ENCODE results near the gene MRGPRG. TPM values are rescaled to one million over a fixed set of nuclear protein-coding genes. Genes with fewer than 3 reads are reported as not detected.
"Not testable (repeated sequence)": the region's sequence is repeated elsewhere in the genome, so short reads cannot be mapped to it uniquely, and the experiment has no call there.

MRGPRG gene
- total RNA-seq, 1 experiment from 2014 or later: not detected

- H3K9me3 ChIP-seq (ENCODE audit: control insufficient read depth in 1 of 2, insufficient read depth in 1 of 2, low read depth in 1 of 2, low read length in 2 of 2); H2AFZ ChIP-seq (ENCODE audit: low read depth, low read length, poor library complexity, severe bottlenecking); H3K4me2 ChIP-seq (ENCODE audit: low read length); H3K9me2 ChIP-seq (ENCODE audit: insufficient read depth); H3K27ac ChIP-seq (ENCODE audit: low read depth, low read length); H3K4me3 ChIP-seq (replicated peaks in 1 of 2; ENCODE audit: low read depth in 1 of 2, low read length in 2 of 2); DNase-seq (ENCODE audit: low read depth, low spot score); H3K4me1 ChIP-seq (ENCODE audit: control insufficient read depth in 1 of 2, insufficient read depth in 2 of 2, low read length in 2 of 2); H4K20me1 ChIP-seq (ENCODE audit: insufficient read depth); CTCF ChIA-PET; BruUV-seq (replicated peaks); ATAC-seq; POLR2A ChIA-PET; RAD21 ChIA-PET (ENCODE audit: low non-redundant PET in 1 of 2, low total read pairs in 2 of 2, uncharacterized antibody in 2 of 2, unreplicated experiment in 2 of 2); H3K36me3 ChIP-seq (ENCODE audit: control insufficient read depth in 1 of 2, insufficient read depth in 2 of 2, low read length in 2 of 2); H3K9ac ChIP-seq (ENCODE audit: low read length); intact Hi-C loops (cut with micrococcal nuclease); H3K27me3 ChIP-seq (ENCODE audit: insufficient read depth, low read length); H3K79me2 ChIP-seq (ENCODE audit: insufficient read depth, low read length): not testable (repeated sequence)
Observed at GRCh38 chr11:3254773-3255172, 36.2 kb upstream of the MRGPRG start.

DNA sequence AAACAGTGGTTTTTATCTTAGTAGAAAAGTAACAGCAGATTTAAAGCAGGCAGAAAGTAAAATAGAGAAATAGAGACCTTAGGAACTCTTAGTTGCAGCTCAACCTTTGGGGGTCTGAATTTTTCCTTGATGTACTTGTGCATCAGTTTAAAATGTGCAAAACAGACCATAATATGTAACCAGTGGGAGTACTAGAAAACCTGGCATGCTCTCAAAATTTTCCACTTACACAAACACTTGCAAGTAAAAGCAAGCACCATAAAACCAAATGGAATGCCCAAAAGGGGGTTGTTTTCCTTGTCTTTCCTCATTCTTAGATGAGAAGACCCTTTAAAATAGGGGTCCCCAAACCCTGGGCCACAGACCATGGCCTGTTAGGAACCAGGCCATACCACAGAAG is 26.5 kb upstream of the MRGPRG start:
- ATAC-seq (no peak), DNase-seq (ENCODE audit: low read depth, low spot score) (no peak)
- ChIA-PET RAD21 (ENCODE audit: low non-redundant PET in 1 of 2, low total read pairs in 2 of 2, uncharacterized antibody in 2 of 2, unreplicated experiment in 2 of 2) (no interaction called here), POLR2A (no interaction called here), CTCF (no interaction called here)
- Histone ChIP-seq H3K27ac (ENCODE audit: low read depth, low read length) (no peak overlapping the region), H3K4me3 (replicated peaks in 1 of 2; ENCODE audit: low read depth in 1 of 2, low read length in 2 of 2) (no peak overlapping the region), H4K20me1 (ENCODE audit: insufficient read depth) (no peaks in the 10 kb centered on the region), H3K9me3 (ENCODE audit: control insufficient read depth in 1 of 2, insufficient read depth in 1 of 2, low read depth in 1 of 2, low read length in 2 of 2) (no peaks in the 10 kb centered on the region), H3K79me2 (ENCODE audit: insufficient read depth, low read length) (no peaks in the 10 kb centered on the region), H3K4me2 (ENCODE audit: low read length) (no peak overlapping the region), H3K9me2 (ENCODE audit: insufficient read depth) (no peaks in the 10 kb centered on the region), H3K27me3 (ENCODE audit: insufficient read depth, low read length) (no peaks in the 10 kb centered on the region), H3K4me1 (ENCODE audit: control insufficient read depth in 1 of 2, insufficient read depth in 2 of 2, low read length in 2 of 2) (no peaks in the 10 kb centered on the region), H2AFZ (ENCODE audit: low read depth, low read length, poor library complexity, severe bottlenecking) (no peak overlapping the region), H3K9ac (ENCODE audit: low read length) (no peak overlapping the region), H3K36me3 (ENCODE audit: control insufficient read depth in 1 of 2, insufficient read depth in 2 of 2, low read length in 2 of 2) (no peaks in the 10 kb centered on the region)
- BruUV-seq (replicated peaks): no TSS peak
- no peak for TF ChIP-seq EGR1 (IDR thresholded peaks at IDR 0.05; ENCODE audit: low read depth)
- TF ChIP-seq ZNF274 (IDR thresholded peaks at IDR 0.05; ENCODE audit: low read depth, low read length): no peak
- TF ChIP-seq, protein P1, sequence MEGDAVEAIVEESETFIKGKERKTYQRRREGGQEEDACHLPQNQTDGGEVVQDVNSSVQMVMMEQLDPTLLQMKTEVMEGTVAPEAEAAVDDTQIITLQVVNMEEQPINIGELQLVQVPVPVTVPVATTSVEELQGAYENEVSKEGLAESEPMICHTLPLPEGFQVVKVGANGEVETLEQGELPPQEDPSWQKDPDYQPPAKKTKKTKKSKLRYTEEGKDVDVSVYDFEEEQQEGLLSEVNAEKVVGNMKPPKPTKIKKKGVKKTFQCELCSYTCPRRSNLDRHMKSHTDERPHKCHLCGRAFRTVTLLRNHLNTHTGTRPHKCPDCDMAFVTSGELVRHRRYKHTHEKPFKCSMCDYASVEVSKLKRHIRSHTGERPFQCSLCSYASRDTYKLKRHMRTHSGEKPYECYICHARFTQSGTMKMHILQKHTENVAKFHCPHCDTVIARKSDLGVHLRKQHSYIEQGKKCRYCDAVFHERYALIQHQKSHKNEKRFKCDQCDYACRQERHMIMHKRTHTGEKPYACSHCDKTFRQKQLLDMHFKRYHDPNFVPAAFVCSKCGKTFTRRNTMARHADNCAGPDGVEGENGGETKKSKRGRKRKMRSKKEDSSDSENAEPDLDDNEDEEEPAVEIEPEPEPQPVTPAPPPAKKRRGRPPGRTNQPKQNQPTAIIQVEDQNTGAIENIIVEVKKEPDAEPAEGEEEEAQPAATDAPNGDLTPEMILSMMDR (IDR thresholded peaks at IDR 0.05 in 2 of 3, conservative IDR thresholded peaks at IDR 0.05 in 1 of 3; ENCODE audit: borderline replicate concordance in 1 of 3, insufficient read depth in 1 of 3, low read depth in 2 of 3, low read length in 2 of 3): no peak
- no peak for TF ChIP-seq JUND (IDR thresholded peaks at IDR 0.05)
- no peak for TF ChIP-seq YY1 (IDR thresholded peaks at IDR 0.05; ENCODE audit: extremely low read depth, insufficient replicate concordance, low read depth, low read length)
- no peak for TF ChIP-seq CEBPB (IDR thresholded peaks at IDR 0.05; ENCODE audit: low read depth)
- TF ChIP-seq SP1 (IDR thresholded peaks at IDR 0.05; ENCODE audit: low read depth): no peak
- intact Hi-C loops (cut with micrococcal nuclease): no loop called here

Data from HCT116 (cell line).